Left renal cortex interstitium (tissue), 4 donors: ENCODE measurements around the gene APRT. TPM values are rescaled to one million over a fixed set of nuclear protein-coding genes. Genes with fewer than 3 reads are reported as not detected.
"Not testable (repeated sequence)": the region's sequence is repeated elsewhere in the genome, so short reads cannot be mapped to it uniquely, and the experiment has no call there.

Experiments
- DNase-seq, 4 donors: peaks; one replicate each; pipeline ENCODE4 v3.0.0-alpha.2; 2013; ENCODE audit warnings: low read depth in 4 of 4, low spot score in 2 of 4, missing footprints in 1 of 4
- polyA plus RNA-seq, 4 donors: library from polyadenylated mRNA; unstranded; fragments of 120-200 nt; gene quantifications; one replicate each; pipeline ENCODE4 v1.2.1, GENCODE V29; 2013; ENCODE audit not compliant: insufficient read length in 4 of 4

The APRT gene
- polyA plus RNA-seq, 4 donors = 74.9 to 122 (median 104) TPM

- DNase-seq = no peak
Observed at GRCh38 chr16:88775825-88776224, 35.9 kb downstream of the APRT start.

GRCh38 chr16:88774544-88775393, 37.0 kb downstream of the APRT start:
- DNase-seq = no peak

GRCh38 chr16:88773812-88774291, 37.9 kb downstream of the APRT start:
- no peak for DNase-seq

GRCh38 chr16:88772871-88773811, 38.6 kb downstream of the APRT start:
- no peak for DNase-seq

- DNase-seq = not testable (repeated sequence)
Observed at GRCh38 chr16:88771781-88772180, 39.9 kb downstream of the APRT start.

GRCh38 chr16:88771294-88771772, 40.4 kb downstream of the APRT start:
- no peak for DNase-seq

GRCh38 chr16:88770461-88771293, 41.1 kb downstream of the APRT start:
- peak in 2 of 4 donors; percentile 47 to 77 for DNase-seq

- DNase-seq = no peak
Observed at GRCh38 chr16:88769617-88770460, 41.9 kb downstream of the APRT start.

- no peak for DNase-seq
Observed at GRCh38 chr16:88768071-88768783, 43.5 kb downstream of the APRT start.

- no peak for DNase-seq
Observed at GRCh38 chr16:88767546-88768070, 44.1 kb downstream of the APRT start.

GRCh38 chr16:88766975-88767374, 44.8 kb downstream of the APRT start:
- DNase-seq = no peak

GRCh38 chr16:88764913-88765349, 46.8 kb downstream of the APRT start:
- no peak for DNase-seq

- no peak for DNase-seq
Observed at GRCh38 chr16:88764080-88764479, 47.6 kb downstream of the APRT start.

- no peak for DNase-seq
Observed at GRCh38 chr16:88763502-88764053, 48.1 kb downstream of the APRT start.

- DNase-seq = no peak
Observed at GRCh38 chr16:88762941-88763340, 48.8 kb downstream of the APRT start.

- DNase-seq = no peak
Observed at GRCh38 chr16:88762258-88762870, 49.4 kb downstream of the APRT start.

- DNase-seq = no peak
Observed at GRCh38 chr16:88761830-88762229, 49.9 kb downstream of the APRT start.

GRCh38 chr16:88761143-88761534, 50.6 kb downstream of the APRT start:
- DNase-seq = no peak
